CD1c-positive myeloid dendritic cell (primary cell): ENCODE data around the gene CLEC3A.
"Not testable (repeated sequence)": the region's sequence is repeated elsewhere in the genome, so short reads cannot be mapped to it uniquely, and the experiment has no call there.

ENCODE experiments used
- DNase-seq: peaks from one replicate; pipeline ENCODE4 v3.0.0-alpha.2; 2016; ENCODE audit errors: extremely low spot score

The CLEC3A gene, protein sequence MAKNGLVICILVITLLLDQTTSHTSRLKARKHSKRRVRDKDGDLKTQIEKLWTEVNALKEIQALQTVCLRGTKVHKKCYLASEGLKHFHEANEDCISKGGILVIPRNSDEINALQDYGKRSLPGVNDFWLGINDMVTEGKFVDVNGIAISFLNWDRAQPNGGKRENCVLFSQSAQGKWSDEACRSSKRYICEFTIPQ

GRCh38 chr16:78022347-78023060 lies at the start of gene CLEC3A:
CLEC3A (plus strand) TSS chr16:78022548; CDS start chr16:78022627, 79 bp downstream.
- DNase-seq: no peak

DNA sequence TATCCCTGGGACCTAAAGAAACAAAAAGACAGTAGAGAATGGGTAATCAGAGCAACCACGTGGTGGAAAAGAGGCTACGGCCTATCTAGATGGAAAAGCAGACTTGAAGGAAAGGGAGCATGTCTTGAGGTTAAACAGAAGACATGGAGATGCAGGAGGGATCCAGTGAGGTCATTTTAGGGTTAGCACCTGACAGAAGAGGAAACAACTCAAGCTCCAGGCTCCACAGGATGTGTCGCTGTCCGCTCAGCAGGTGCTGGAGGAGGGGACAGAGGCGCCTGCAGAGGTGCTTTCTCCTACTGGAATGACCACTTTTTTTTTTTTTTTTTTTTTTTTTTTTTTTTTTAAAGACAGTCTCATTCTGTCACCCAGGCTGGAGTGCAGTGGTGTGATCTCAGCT lies 47.5 kb upstream of the CLEC3A start:
- DNase-seq: no peak

DNA sequence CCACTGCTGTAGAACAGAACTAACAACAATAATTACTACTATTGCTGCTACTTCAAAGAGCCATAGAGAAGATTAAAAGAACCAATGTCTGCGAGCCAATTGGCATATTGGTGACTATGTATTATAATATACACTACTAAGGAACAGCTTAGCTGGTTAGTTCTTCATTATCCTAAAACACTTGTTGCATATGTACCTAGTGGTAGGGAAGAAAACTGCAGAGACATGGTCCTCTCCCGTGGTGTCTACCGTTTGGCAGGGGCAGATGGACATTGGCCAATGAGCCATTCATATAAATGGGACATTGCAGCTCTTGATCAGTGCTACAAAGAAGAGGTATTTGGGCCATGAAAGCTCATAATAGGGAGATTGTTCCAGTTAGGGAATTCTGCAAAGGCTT lies 46.4 kb upstream of the CLEC3A start:
- DNase-seq: no peak

- peak; percentile 24 for DNase-seq
Measured at GRCh38 chr16:77977339-77977738, 45.0 kb upstream of the CLEC3A start.

DNA sequence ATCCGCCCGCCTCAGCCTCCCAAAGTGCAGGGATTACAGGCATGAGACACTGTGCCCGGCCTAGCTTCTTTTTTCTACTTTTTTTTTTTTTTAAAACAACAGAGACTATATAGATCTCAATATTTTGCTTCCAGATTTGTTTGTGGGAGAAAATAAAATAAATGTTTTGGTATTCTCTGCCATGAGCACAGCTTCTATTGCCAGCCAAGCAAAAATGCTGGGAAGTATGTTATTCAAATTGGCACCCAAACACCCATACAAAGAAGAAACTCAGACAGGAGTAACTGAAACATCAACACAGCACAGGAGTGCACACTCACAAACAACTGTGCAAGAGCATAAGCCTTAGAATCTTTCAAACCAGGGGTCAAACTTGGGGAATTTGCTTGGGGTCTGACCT lies 37.2 kb upstream of the CLEC3A start:
- no peak for DNase-seq

GRCh38 chr16:77986011-77986740 lies 36.2 kb upstream of the CLEC3A start:
- DNase-seq: no peak

- DNase-seq: no peak
Measured at GRCh38 chr16:77987810-77988209, 34.5 kb upstream of the CLEC3A start.

DNA sequence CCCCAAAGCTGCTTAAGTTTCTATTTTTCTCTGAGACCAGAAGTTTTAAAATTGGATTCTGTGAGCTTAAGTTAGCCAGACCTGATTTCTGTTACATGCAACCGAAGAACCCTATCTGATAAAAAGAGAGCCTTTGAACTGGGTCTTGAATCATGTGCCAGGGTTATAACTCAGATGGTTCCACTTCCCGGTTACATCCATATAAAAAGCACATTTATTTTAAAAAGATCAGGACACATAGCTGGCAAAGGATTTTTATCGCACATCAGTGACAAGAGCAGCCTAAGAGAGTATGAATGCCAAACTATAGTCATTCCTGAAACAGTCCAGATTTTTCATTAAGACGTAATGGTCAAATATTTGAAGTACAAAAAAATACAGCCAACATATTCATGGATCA lies 32.5 kb upstream of the CLEC3A start:
- DNase-seq: no peak

DNA sequence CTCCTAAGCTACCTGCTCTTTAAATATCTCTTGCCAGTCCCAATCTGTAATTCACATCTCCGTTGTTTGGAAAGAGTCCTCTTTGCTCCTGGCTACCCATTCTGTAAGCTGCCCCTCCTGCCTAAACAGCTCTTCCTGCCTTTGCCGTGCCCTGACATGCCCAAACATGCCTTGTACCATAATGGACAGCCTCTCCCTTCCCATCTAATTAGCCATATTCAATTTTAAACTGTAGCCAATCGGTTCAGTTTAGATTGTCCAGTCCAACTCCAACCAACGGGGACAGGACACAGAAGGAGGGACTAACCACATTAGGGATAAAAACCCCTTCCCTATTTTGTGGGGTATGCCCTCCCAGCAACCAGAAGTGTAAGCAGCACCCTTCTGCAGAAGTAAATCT lies 30.6 kb upstream of the CLEC3A start:
- no peak for DNase-seq

DNA sequence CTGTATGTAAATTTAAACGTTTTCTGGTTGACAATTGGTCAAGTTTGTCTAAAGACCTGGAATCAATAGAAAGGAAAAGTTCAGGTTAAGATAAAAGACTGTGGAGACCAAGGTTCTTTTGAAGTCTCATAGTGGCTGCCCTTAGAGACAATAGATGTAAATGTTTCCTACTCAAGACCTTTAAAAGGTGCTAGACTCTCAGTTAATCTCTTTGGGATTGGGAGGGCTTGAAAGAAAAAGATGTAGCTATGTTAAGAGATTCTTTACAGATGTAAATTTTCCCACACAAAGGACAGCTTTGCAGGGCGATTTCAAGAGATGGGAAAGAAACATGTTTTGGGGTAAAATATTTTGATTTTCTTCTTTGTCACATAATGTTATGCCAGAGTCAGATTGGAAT lies 30.0 kb upstream of the CLEC3A start:
- not testable (repeated sequence) for DNase-seq

- DNase-seq: no peak
Measured at GRCh38 chr16:77993111-77993985, 29.0 kb upstream of the CLEC3A start.

GRCh38 chr16:77995843-77996455 lies 26.4 kb upstream of the CLEC3A start:
- no peak for DNase-seq

- no peak for DNase-seq
Measured at GRCh38 chr16:77998350-77999023, 23.9 kb upstream of the CLEC3A start.

- no peak for DNase-seq
Measured at GRCh38 chr16:78001451-78002025, 20.8 kb upstream of the CLEC3A start.

DNA sequence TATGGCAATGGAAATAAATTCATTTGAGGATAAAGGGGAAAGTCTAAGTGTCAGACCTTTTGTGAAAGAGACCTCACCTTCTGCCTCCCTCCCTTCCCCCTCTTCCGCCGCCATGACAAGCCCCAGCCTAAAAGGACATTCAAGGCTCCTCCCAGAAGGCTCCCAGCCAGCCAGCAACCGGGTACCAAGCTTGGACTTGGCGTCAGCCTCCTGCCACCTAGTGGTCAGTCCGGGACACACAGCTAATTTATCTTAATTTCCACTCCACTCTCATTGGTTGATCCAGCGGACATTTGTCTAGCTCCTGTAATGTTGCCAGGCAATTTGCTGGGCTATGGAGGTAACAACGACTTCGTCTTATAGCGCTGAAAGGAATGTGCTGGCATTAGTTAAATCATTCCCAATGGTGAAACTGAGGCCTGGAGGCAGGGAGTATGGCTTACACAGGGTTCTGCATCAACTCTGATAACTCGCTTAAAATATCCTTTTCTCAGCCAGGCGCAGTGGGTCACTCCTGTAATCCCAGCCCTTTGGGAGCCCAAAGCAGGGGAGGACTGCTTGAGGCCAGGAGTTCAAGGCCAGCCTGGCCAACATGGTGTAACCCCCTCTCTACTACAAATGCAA lies 19.3 kb upstream of the CLEC3A start:
- peak; percentile 75 for DNase-seq

DNA sequence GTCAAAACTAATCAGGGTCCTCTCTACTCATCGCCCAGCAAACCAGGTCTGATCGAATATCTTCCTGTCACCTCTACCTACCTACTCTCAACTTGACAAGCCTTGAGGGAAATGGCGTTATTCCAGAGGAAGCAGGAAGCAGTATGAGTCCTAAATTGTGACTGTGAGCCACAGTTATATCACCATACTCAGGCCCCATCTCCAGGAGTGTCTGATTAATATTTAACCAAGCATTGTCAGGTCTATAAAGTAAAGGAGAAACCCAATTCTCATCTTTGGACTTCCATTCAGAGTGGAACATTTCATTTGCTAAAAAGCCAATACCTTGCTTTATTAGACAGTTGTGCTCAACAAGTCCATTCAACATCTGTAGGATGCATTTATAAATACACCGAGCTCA lies 17.8 kb upstream of the CLEC3A start:
- no peak for DNase-seq

DNA sequence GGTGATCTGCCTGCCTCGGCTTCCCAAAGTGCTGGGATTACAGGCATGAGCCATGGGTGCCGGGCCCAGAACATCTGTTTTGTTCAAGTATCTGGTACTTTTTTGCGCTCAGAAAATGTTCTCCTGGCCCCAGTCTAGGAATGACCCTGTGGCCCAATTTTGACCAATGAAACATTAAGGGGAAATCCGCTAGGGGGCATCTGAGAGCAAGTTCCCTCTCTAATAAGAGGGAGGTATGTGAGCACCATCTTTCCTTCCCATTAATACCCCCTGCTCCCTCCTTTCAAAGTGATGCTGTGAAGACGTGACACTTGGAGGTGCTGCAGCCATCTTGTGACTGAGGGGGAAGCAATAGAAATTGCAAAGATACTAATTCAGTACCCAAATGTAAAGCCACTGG lies 16.5 kb upstream of the CLEC3A start:
- DNase-seq: no peak

DNA sequence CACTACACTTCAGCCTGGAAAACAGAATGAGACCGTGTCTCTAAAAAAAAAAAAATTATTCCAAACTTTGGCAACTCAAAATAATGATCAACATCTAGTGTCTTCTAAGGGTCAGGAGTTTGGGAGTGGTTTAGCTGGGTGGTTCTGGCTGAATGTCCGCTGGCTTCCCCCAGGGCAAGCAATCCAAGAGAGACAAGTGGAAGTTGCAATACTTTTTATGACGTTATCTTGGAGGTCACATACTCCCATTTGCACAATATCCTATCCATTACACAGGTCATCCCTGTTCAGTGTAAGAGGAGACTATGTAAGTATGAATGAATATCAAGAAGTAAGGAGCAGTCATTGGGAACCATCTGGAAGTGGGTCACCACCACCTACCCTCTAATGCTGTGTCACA lies 15.2 kb upstream of the CLEC3A start:
- no peak for DNase-seq

- DNase-seq: no peak
Measured at GRCh38 chr16:78024159-78024558, 1.8 kb downstream of the CLEC3A start.

DNA sequence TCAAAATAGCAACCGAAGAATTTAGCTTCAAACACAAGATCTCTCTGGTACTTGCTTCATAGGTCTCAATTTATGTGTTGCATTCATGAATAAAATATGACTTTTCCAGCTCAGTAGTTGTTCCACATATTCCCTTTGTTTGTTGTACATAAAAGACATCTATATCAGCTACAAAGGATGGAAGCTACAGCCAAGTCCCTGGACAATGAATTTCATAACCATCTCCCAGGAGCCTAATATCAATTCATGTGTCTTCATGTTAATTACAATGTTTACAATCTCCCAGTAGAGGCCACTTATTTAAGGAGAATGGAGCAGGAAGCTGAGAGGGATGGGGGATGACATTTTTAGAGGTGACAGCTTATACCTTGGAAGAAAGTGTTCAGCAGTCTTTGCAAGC lies 3.3 kb downstream of the CLEC3A start:
- DNase-seq: no peak
